ENCODE measurements around the gene IGFBP5.

The IGFBP5 gene

GRCh38 chr2:216622526-216622925 is 72.8 kb downstream of the IGFBP5 start:
- no peak overlapping the region for H3K27ac Mint-ChIP-seq
- no peaks in the 10 kb centered on the region for H3K27me3 Mint-ChIP-seq
- H3K36me3 Mint-ChIP-seq (ENCODE audit: low read depth), result no peaks in the 10 kb centered on the region
- peaks cover 6% of the 10 kb centered on the region for H3K4me1 Mint-ChIP-seq
- H3K9me3 Mint-ChIP-seq, result no peaks in the 10 kb centered on the region
- H3K4me3 Mint-ChIP-seq, result no peak overlapping the region
- ATAC-seq (no peak), DNase-seq (no peak)

Measured in activated naive CD8-positive, alpha-beta T cell treated with anti-CD3 and anti-CD28 coated beads, Interleukin-2, amount 50 U/mL, for 24 hours (primary cell).